WI38 (cell line): ENCODE results near the gene SKIDA1.
A peak's percentile ranks its signal among the peaks of the same experiment; 100 is the strongest.

ENCODE experiments used
- H3K4me3 ChIP-seq: 2 replicates; pipeline ENCODE4 v1.5.1; 2011; ENCODE audit warnings: low read depth, mild to moderate bottlenecking, control low read depth, low read length
- TF ChIP-seq, protein P1 (sequence below): IDR thresholded peaks from 2 replicates; pipeline ENCODE4 v1.5.1; 2012; ENCODE audit warnings: low read depth, mild to moderate bottlenecking, control low read depth, low read length

SKIDA1 gene

GRCh38 chr10:21518149-21518640, 7.3 kb downstream of the SKIDA1 start:
- TF ChIP-seq, protein P1, sequence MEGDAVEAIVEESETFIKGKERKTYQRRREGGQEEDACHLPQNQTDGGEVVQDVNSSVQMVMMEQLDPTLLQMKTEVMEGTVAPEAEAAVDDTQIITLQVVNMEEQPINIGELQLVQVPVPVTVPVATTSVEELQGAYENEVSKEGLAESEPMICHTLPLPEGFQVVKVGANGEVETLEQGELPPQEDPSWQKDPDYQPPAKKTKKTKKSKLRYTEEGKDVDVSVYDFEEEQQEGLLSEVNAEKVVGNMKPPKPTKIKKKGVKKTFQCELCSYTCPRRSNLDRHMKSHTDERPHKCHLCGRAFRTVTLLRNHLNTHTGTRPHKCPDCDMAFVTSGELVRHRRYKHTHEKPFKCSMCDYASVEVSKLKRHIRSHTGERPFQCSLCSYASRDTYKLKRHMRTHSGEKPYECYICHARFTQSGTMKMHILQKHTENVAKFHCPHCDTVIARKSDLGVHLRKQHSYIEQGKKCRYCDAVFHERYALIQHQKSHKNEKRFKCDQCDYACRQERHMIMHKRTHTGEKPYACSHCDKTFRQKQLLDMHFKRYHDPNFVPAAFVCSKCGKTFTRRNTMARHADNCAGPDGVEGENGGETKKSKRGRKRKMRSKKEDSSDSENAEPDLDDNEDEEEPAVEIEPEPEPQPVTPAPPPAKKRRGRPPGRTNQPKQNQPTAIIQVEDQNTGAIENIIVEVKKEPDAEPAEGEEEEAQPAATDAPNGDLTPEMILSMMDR: no peak
- peak overlapping the region; percentile 68 for H3K4me3 ChIP-seq

DNA sequence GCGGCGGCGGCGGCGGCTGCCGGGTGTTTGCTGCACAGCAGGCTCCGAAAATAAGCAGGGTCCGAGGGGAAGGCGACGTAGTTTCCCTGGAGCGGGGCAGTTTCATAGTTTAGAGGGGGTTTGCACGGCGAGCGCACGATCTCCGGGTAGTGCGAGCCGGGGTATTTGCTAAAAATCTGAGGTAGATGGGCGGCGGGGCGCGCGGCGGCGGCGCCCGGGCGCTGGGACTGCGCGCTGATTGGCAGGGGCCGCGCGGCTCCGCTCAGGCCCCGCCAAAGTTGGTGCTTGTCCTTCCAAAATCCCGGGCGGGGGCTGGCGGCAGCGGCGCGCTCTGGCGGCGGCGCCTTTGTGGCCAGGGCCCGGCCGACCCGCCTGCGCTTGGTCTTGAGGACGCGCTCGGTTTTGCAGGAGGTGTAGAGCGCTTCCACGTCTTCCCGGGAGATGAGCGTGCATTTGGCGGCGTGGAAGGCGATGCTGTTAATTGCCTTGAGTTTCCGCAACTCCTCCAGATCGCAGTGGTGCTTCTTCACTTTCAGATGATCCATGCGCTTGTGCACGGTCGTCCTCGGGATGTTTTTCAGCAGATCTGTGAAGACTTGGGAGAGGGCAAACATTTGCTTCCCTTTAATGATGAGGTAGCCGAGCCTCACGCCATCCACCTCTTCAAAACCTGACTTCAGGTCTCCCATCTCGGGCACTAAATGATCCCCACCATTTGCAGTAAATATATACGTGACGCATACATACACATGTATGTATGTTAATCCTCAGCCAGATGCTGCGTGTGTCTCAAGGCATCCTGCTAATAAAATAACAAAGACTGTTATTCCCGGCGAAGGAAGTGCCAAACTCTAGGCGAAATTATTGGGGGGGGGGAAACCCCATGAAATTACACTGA, 8.1 kb downstream of the SKIDA1 start:
- TF ChIP-seq, protein P1: no peak
- peak overlapping the region; percentile 68 for H3K4me3 ChIP-seq

DNA sequence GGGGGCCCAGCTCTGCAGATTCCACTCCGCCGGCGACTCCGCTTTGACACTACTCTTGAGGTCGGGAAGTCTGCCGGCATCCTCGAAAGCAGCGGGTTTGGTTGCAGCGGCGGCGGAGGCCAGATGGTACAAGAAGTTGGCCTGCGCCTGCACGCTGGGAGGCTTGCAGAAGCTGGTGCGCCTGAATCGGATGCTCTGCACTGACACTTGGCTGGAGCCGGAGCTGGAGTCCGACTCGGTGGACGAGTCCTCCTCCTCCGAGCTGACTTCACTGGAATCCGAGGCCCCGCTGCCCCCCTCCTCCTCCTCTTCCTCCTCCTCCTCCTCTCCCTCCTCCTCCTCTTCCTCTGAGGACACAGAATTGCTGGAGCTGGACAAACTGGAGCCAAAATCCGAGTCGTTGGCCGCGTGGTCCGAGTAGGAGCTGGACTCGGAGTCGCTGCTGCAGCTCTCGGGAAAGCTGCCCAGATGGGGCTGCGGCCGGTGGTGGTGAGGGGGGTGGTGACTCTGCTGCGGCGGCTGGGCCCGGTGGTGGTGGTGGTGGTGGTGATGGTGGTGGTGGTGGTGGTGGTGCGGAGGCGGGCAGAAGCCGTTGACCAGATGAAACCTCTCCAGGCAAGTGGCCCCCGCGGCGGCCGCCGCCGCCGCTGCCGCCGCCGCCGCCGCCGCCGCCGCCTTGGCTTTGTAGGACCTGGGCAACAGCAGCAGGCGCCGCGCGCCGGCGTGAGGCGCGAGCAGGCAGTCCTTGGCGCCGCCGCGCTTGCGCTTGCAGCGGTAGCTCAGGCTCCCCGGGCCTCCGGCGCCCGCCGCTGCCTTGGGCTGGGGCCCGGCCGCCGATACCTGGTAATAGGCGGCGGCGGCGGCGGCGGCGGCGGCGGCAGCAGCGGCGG, 9.0 kb downstream of the SKIDA1 start:
- TF ChIP-seq, protein P1: no peak
- peak overlapping the region; percentile 68 for H3K4me3 ChIP-seq

DNA sequence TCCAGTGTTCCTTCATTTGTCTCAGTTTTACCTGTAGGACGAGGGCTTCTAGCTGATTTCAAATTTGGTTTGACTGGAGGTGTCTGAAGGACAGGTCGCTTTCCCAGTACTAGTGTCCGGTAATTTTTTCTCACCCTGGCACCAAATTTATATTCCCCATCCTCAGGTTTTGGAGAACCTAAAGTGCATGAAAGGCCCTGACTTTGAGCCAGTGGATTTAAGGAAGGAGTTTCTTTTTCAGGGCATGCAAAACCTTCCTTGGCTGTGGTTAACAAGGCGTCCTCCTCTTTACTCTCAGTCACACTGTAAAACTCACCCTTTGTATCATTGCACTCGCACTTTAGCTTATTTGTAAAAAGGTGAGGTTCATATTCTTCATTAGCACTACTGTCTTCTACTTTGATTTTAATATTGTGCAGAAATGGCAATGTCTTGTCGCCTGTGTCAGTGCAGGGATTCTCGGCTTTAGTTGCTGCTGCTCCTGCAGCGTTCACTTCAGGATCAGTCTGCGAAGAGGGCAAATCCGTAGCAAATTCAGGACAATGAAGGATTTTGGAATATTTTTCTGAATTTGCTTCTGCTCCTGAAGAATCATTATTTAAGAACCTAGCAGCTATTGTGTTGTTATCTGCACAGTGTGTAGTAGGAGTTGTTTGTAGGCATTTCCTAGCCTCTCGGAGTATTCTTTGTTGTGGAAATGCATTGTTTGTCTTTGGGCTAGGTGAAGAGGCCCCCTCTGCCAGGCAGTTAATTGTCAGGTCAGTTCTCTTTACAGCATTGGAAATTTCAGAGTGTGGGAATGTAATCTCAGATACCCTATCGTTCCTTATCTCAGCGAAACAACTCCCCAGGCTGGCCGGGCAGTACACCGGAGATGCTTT, 9.9 kb downstream of the SKIDA1 start:
- H3K4me3 ChIP-seq: peak overlapping the region; percentile 68
- TF ChIP-seq, protein P1: no peak

DNA sequence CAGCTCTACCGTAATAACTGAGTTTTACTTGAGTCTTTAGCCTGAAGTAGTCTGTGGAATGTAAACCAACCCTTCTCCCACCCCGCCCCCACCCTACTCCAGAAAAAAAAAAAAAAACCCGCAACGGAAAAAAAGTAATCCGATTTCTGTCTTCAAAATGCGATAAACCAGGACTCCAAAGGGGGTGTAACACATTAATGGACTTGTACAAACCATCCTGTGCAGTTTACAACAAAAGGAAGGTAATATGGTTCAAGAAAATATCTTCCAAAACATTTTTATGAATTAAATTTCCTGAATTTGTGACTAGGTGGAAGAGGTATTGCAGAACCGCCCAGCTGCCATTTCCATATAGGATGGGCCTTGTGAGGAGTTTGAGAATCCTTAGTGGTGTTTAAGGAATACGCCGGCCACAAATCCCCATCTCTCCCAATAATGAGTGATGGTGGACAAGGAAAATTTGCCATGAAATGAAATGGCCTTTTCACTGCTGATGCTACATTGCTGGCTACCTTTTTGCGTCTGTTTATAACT, 10.6 kb downstream of the SKIDA1 start:
- TF ChIP-seq, protein P1: no peak
- H3K4me3 ChIP-seq: no peak overlapping the region

DNA sequence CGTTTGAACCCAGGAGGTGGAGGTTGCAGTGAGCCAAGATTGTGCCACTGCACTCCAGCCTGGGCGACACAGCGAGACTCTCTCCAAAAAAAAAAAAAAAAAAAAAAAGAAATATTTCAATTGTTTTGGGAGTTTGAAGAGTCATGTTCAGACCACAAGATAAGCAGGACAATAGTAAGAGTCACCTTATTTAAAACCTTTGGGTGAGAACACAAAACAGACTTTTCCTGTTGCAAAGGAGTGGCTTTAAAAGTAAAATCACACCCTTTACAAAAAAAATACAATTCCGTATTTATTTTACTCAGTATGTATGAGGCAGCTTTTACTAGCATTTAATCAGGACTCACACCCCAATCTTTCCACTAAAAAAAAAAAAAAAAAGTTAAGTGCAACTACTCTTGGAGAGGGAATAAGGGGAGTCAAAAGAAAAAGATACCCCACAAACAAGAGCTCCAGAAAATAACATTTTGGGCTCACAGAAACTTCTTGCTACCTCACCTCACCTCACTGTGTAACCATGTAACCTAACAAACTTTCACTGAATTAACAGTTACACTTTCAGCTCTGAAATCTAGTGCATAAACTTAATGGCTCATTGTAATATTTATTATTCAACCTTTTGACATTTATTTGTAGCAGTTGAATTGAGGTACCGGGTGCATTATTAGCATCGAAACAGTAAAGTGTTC, 11.2 kb downstream of the SKIDA1 start:
- TF ChIP-seq, protein P1: no peak
- no peak overlapping the region for H3K4me3 ChIP-seq
